Panc1 (cell line): Measurements from ENCODE around the gene AIG1. TPM values are rescaled to one million over a fixed set of nuclear protein-coding genes. Genes with fewer than 3 reads are reported as not detected.

Experiments
- ATAC-seq: fragments of 200-7000 bp; cut with Tn5 transposase; 2 replicates; pipeline ENCODE4 v1.9.1; 2020; ENCODE audit warnings: mild to moderate bottlenecking, moderate library complexity
- BruUV-seq: library from RNA; stranded (reverse); fragments of 400-500 nt; replicated peaks from 2 replicates; lab custom pipeline; 2021; lab: Mats Ljungman, UMichigan
- CTCF ChIA-PET: fragments of 300-600 bp; sonication (Branson Sonifier 250); formaldehyde crosslinking; loops from one replicate; lab custom pipeline; 2022; ENCODE audit warnings: antibody characterized with exemption; lab: Charles Lee
- POLR2A ChIA-PET: fragments of 300-600 bp; sonication (Branson Sonifier 250); formaldehyde crosslinking; loops from one replicate; lab custom pipeline; 2022; ENCODE audit warnings: antibody characterized with exemption; lab: Charles Lee
- DNase-seq: peaks from one replicate; pipeline ENCODE4 v3.0.0-alpha.2; 2010; ENCODE audit warnings: low read depth, low spot score
- H3K27ac ChIP-seq: 2 replicates; pipeline ENCODE4 v1.5.1; 2011; ENCODE audit warnings: mild to moderate bottlenecking, low read length, inconsistent platforms
- H3K27me3 ChIP-seq: fragments of 200-500 bp; sonication (Bioruptor generic); 2 replicates; pipeline ENCODE4 v1.6.0; 2014; ENCODE audit warnings: low read length, inconsistent platforms; ENCODE audit not compliant: control insufficient read depth, insufficient read depth
- H3K36me3 ChIP-seq: fragments of 200-500 bp; sonication (Bioruptor generic); 2 replicates; pipeline ENCODE4 v1.5.1; 2014; ENCODE audit warnings: inconsistent platforms, mild to moderate bottlenecking, low read length, moderate library complexity; ENCODE audit not compliant: control insufficient read depth, insufficient read depth
- H3K4me1 ChIP-seq: 2 replicates; pipeline ENCODE4 v1.5.1; 2011; ENCODE audit warnings: inconsistent platforms, mild to moderate bottlenecking, low read length, moderate library complexity; ENCODE audit not compliant: control insufficient read depth, insufficient read depth
- H3K4me3 ChIP-seq, 2 experiments: 2 replicates each; pipeline ENCODE4 v1.5.1; 2011 to 2012; ENCODE audit warnings: low read depth in 2 of 2, low read length in 2 of 2, mild to moderate bottlenecking in 2 of 2, inconsistent platforms in 1 of 2, moderate library complexity in 1 of 2
- H3K9me3 ChIP-seq: fragments of 200-500 bp; sonication (Bioruptor generic); 2 replicates; pipeline ENCODE4 v1.5.1; 2014; ENCODE audit warnings: low read depth, mild to moderate bottlenecking, inconsistent platforms, low read length, moderate library complexity; ENCODE audit not compliant: control insufficient read depth, insufficient read depth
- POLR2AphosphoS5 ChIP-seq: IDR thresholded peaks from 2 replicates; pipeline ENCODE4 v1.6.1; 2012; ENCODE audit warnings: mild to moderate bottlenecking, low read depth, low read length, moderate library complexity
- REST ChIP-seq, 2 experiments: IDR thresholded peaks; 2 replicates each; pipeline ENCODE4 v1.6.1; 2011 to 2012; ENCODE audit warnings: low read depth in 2 of 2, control low read depth in 1 of 2, low read length in 1 of 2, mild to moderate bottlenecking in 1 of 2, moderate library complexity in 1 of 2; ENCODE audit not compliant: insufficient read depth in 1 of 2
- SIN3A ChIP-seq: IDR thresholded peaks from 2 replicates; pipeline ENCODE4 v1.6.1; 2012; ENCODE audit warnings: low read depth, mild to moderate bottlenecking, low read length, moderate library complexity, borderline replicate concordance; ENCODE audit not compliant: insufficient read depth
- TCF7L2 ChIP-seq: IDR thresholded peaks from 2 replicates; pipeline ENCODE4 v1.6.1; 2011; ENCODE audit warnings: mild to moderate bottlenecking, low read depth, low read length, inconsistent platforms
- in situ Hi-C: cut with HindIII; loops from 2 replicates; pipeline ENCODE4 v1.10.0; 2016; ENCODE audit warnings: low sequenced_read_pairs, low pct_unique_long_range_greater_than_20kb
- intact Hi-C: fragments of 100-400 bp; cut with micrococcal nuclease; formaldehyde crosslinking; loops from one replicate; pipeline ENCODE4 v1.10.0; 2022; ENCODE audit not compliant: unreplicated experiment
- total RNA-seq: library from RNA; stranded (reverse); gene quantifications from one replicate; pipeline ENCODE4 v1.2.1, GENCODE V29; 2021; ENCODE audit not compliant: unreplicated experiment
- TF ChIP-seq, protein P1 (sequence below): fragments of 450-650 bp; IDR thresholded peaks from 2 replicates; pipeline ENCODE4 v1.5.1; 2017; ENCODE audit warnings: mild to moderate bottlenecking

Gene AIG1
- total RNA-seq, 1 experiment from 2014 or later: 23.9 TPM

GRCh38 chr6:143346004-143346403 lies 285.3 kb downstream of the AIG1 start:
- no TSS peak for BruUV-seq
- Histone ChIP-seq H3K4me1 (no peaks in the 10 kb centered on the region), H3K36me3 (no peaks in the 10 kb centered on the region), H3K9me3 (no peaks in the 10 kb centered on the region), H3K27me3 (0 out of 2 replicates have a peak, but pooled peaks cover 3% of the 10 kb centered on the region), H3K4me3 (no peak overlapping the region), H3K27ac (no peak overlapping the region)
- ChIA-PET CTCF (no interaction called here), POLR2A (no interaction called here)
- TF ChIP-seq TCF7L2: no peak
- no peak for TF ChIP-seq REST (IDR thresholded peaks at IDR 0.05; ENCODE audit: insufficient read depth in 1 of 2, low read depth in 2 of 2, low read length in 1 of 2)
- TF ChIP-seq SIN3A: no peak
- no peak for TF ChIP-seq POLR2AphosphoS5
- TF ChIP-seq, protein P1, sequence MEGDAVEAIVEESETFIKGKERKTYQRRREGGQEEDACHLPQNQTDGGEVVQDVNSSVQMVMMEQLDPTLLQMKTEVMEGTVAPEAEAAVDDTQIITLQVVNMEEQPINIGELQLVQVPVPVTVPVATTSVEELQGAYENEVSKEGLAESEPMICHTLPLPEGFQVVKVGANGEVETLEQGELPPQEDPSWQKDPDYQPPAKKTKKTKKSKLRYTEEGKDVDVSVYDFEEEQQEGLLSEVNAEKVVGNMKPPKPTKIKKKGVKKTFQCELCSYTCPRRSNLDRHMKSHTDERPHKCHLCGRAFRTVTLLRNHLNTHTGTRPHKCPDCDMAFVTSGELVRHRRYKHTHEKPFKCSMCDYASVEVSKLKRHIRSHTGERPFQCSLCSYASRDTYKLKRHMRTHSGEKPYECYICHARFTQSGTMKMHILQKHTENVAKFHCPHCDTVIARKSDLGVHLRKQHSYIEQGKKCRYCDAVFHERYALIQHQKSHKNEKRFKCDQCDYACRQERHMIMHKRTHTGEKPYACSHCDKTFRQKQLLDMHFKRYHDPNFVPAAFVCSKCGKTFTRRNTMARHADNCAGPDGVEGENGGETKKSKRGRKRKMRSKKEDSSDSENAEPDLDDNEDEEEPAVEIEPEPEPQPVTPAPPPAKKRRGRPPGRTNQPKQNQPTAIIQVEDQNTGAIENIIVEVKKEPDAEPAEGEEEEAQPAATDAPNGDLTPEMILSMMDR: no peak
- intact Hi-C loops: no loop called here
- DNase-seq (no peak), ATAC-seq (no peak)
- in situ Hi-C loops: no loop called here

GRCh38 chr6:143348531-143348930 lies 287.8 kb downstream of the AIG1 start:
- Histone ChIP-seq H3K27me3 (0 out of 2 replicates have a peak, but pooled peaks cover 3% of the 10 kb centered on the region), H3K4me1 (no peaks in the 10 kb centered on the region), H3K36me3 (no peaks in the 10 kb centered on the region), H3K9me3 (no peaks in the 10 kb centered on the region), H3K27ac (no peak overlapping the region), H3K4me3 (no peak overlapping the region)
- TF ChIP-seq POLR2AphosphoS5 (no peak), TCF7L2 (no peak), SIN3A (no peak), REST (IDR thresholded peaks at IDR 0.05; ENCODE audit: insufficient read depth in 1 of 2, low read depth in 2 of 2, low read length in 1 of 2) (no peak)
- TF ChIP-seq, protein P1: no peak
- intact Hi-C loops: no loop called here
- no peak for DNase-seq
- in situ Hi-C loops: no loop called here
- CTCF ChIA-PET: no interaction called here
- no TSS peak for BruUV-seq
- no peak for ATAC-seq
- POLR2A ChIA-PET: no interaction called here
